ENCODE results near the gene ZCCHC14. TPM values are rescaled to one million over a fixed set of nuclear protein-coding genes. Genes with fewer than 3 reads are reported as not detected.
A peak's percentile ranks its signal among the peaks of the same experiment; 100 is the strongest.

Gene ZCCHC14
- total RNA-seq, 1 experiment from 2014 or later, result 37.8 TPM

DNA sequence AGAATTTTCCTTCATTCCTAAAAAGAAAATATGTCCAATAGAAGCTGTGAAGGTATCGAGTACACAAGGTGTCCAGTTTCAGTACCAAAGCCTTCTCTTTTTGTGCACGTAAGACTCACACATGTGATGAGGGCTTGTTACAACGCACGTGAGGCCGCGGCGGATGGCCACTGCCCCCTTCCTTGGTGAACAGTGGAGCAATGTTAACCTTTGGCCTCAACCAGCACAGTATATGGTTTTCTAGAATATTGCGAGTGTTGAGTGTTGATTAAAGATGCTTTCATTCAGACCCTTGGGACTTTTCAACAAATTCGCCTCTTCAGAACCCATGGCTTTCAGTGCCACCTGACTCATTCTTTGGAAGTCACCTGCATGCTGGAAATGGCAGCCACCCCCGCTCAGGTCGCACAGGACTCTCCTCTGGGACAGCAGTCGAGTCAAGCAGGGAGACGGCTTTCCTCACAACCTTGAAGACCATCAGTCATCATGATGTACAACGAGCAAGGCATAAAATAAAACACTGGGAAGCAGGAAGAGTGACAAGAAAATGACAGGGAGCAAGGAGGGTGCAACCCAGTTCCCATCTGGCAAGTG lies 86.2 kb downstream of the ZCCHC14 start (continued):
- no peak for TF ChIP-seq EZH2phosphoT487 (IDR thresholded peaks at IDR 0.05; ENCODE audit: borderline replicate concordance)
- no peak for TF ChIP-seq ZFX (IDR thresholded peaks at IDR 0.05)
- no peak for TF ChIP-seq FOSL1 (IDR thresholded peaks at IDR 0.05; ENCODE audit: low read depth)
- TF ChIP-seq SIN3A (IDR thresholded peaks at IDR 0.05; ENCODE audit: low read depth), result no peak
- TF ChIP-seq ZNF274 (IDR thresholded peaks at IDR 0.05; ENCODE audit: low read depth, low read length), result no peak
- TF ChIP-seq CBX3 (IDR thresholded peaks at IDR 0.05; ENCODE audit: low read depth), result no peak
- TF ChIP-seq, protein P1, sequence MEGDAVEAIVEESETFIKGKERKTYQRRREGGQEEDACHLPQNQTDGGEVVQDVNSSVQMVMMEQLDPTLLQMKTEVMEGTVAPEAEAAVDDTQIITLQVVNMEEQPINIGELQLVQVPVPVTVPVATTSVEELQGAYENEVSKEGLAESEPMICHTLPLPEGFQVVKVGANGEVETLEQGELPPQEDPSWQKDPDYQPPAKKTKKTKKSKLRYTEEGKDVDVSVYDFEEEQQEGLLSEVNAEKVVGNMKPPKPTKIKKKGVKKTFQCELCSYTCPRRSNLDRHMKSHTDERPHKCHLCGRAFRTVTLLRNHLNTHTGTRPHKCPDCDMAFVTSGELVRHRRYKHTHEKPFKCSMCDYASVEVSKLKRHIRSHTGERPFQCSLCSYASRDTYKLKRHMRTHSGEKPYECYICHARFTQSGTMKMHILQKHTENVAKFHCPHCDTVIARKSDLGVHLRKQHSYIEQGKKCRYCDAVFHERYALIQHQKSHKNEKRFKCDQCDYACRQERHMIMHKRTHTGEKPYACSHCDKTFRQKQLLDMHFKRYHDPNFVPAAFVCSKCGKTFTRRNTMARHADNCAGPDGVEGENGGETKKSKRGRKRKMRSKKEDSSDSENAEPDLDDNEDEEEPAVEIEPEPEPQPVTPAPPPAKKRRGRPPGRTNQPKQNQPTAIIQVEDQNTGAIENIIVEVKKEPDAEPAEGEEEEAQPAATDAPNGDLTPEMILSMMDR (IDR thresholded peaks at IDR 0.05 in 2 of 3, conservative IDR thresholded peaks at IDR 0.05 in 1 of 3; ENCODE audit: borderline replicate concordance in 1 of 3, insufficient read depth in 1 of 3, low read depth in 2 of 3, low read length in 2 of 3), result no peak
- no peak for TF ChIP-seq ELF1 (IDR thresholded peaks at IDR 0.05; ENCODE audit: borderline replicate concordance, low read depth)

DNA sequence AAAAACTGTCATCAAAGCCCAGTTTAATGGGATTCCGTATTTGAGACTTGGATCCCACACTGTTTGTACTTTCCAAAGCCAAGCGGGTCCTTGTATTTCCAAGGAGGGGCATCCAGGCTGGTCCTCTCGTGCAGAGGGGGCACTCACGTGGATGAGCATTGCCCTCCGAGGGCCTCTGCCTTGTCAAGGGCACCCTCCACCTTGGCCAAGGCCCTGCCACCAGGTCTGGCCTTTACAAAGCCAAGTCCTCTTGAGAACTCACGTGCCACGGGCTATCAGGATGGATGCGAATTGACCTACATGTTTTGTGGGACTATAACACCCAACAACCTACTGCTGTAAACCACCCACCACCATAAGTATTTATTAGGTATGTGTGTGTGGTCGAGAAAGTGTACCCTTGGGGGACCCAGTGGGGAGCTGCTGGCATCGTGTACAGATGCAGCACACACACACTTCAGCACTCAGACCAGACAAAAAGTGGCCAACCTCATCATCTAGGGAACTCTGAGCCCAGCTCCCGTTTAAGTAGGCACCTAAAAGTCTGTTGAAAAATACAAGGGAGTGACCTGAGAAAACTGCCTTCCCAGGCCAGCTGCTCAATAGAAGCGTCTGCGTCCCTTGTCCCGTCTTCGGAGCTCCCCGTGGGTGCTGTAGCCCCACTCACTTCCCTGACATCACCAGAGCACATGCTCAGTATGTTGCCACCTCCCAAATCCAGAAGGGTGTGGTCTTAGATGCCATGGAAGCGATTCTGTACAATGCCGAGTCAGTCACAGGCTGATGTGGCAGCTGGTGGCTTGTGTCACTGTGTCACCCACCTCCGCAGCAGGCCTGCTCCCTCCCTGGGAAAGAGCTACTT lies 87.8 kb downstream of the ZCCHC14 start:
- H3K9me3 ChIP-seq (ENCODE audit: control insufficient read depth in 1 of 2, insufficient read depth in 1 of 2, low read depth in 1 of 2, low read length in 2 of 2), result no peaks in the 10 kb centered on the region
- RAD21 ChIA-PET (ENCODE audit: low non-redundant PET in 1 of 2, low total read pairs in 2 of 2, uncharacterized antibody in 2 of 2, unreplicated experiment in 2 of 2), result no interaction called here
- CTCF ChIA-PET, result interaction anchor here (1.0 to 1.7 kb wide), 3 partner anchors 11 to 231 kb away, joined by 3 to 6 read pairs (median 4); no protein-coding TSS in a partner anchor
- no peaks in the 10 kb centered on the region for H3K27me3 ChIP-seq (ENCODE audit: insufficient read depth, low read length)
- peaks cover 10 to 14% of the 10 kb centered on the region in 2 experiments for H3K36me3 ChIP-seq (ENCODE audit: control insufficient read depth in 1 of 2, insufficient read depth in 2 of 2, low read length in 2 of 2)
- ATAC-seq, result no peak
- no peak overlapping the region for H2AFZ ChIP-seq (ENCODE audit: low read depth, low read length, poor library complexity, severe bottlenecking)
- no peak overlapping the region for H3K9ac ChIP-seq (ENCODE audit: low read length)
- no peak for DNase-seq (ENCODE audit: low read depth, low spot score)
- POLR2A ChIA-PET, result interaction anchor here (1.2 to 1.9 kb wide), 3 partner anchors 10 to 17 kb away, joined by 4 to 8 read pairs (median 5); partner anchors contain the start of gene MAP1LC3B
- H4K20me1 ChIP-seq (ENCODE audit: insufficient read depth), result peaks cover 25% of the 10 kb centered on the region
- H3K4me1 ChIP-seq (ENCODE audit: control insufficient read depth in 1 of 2, insufficient read depth in 2 of 2, low read length in 2 of 2), result peaks cover 24 to 42% of the 10 kb centered on the region in 2 experiments
- intact Hi-C loops (cut with micrococcal nuclease), result loop anchor here (5.0 kb wide), 1 partner anchor 52 kb away; no protein-coding TSS in a partner anchor
- H3K9me2 ChIP-seq (ENCODE audit: insufficient read depth), result no peaks in the 10 kb centered on the region
- H3K4me2 ChIP-seq (ENCODE audit: low read length), result no peak overlapping the region
- BruUV-seq (replicated peaks), result no TSS peak
- H3K27ac ChIP-seq (ENCODE audit: low read depth, low read length), result no peak overlapping the region
- no peaks in the 10 kb centered on the region for H3K79me2 ChIP-seq (ENCODE audit: insufficient read depth, low read length)
- TF ChIP-seq, protein P2, sequence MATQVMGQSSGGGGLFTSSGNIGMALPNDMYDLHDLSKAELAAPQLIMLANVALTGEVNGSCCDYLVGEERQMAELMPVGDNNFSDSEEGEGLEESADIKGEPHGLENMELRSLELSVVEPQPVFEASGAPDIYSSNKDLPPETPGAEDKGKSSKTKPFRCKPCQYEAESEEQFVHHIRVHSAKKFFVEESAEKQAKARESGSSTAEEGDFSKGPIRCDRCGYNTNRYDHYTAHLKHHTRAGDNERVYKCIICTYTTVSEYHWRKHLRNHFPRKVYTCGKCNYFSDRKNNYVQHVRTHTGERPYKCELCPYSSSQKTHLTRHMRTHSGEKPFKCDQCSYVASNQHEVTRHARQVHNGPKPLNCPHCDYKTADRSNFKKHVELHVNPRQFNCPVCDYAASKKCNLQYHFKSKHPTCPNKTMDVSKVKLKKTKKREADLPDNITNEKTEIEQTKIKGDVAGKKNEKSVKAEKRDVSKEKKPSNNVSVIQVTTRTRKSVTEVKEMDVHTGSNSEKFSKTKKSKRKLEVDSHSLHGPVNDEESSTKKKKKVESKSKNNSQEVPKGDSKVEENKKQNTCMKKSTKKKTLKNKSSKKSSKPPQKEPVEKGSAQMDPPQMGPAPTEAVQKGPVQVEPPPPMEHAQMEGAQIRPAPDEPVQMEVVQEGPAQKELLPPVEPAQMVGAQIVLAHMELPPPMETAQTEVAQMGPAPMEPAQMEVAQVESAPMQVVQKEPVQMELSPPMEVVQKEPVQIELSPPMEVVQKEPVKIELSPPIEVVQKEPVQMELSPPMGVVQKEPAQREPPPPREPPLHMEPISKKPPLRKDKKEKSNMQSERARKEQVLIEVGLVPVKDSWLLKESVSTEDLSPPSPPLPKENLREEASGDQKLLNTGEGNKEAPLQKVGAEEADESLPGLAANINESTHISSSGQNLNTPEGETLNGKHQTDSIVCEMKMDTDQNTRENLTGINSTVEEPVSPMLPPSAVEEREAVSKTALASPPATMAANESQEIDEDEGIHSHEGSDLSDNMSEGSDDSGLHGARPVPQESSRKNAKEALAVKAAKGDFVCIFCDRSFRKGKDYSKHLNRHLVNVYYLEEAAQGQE (IDR thresholded peaks at IDR 0.05; ENCODE audit: low read depth), result no peak
- no peak for TF ChIP-seq CBX3 (IDR thresholded peaks at IDR 0.05; ENCODE audit: low read depth)
- no peak for TF ChIP-seq FOSL1 (IDR thresholded peaks at IDR 0.05; ENCODE audit: low read depth)
- TF ChIP-seq SRF (IDR thresholded peaks at IDR 0.05; ENCODE audit: low read depth), result no peak
- TF ChIP-seq, protein P3, sequence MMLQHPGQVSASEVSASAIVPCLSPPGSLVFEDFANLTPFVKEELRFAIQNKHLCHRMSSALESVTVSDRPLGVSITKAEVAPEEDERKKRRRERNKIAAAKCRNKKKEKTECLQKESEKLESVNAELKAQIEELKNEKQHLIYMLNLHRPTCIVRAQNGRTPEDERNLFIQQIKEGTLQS (IDR thresholded peaks at IDR 0.05), result no peak
- no peak for TF ChIP-seq POLR2A (IDR thresholded peaks at IDR 0.05; ENCODE audit: borderline replicate concordance, extremely low read depth, insufficient read depth, insufficient read length)
- TF ChIP-seq ZNF274 (IDR thresholded peaks at IDR 0.05; ENCODE audit: low read depth, low read length), result no peak
- peak; percentile 41; the same call in 1 of the 2 replicates for TF ChIP-seq JUND (IDR thresholded peaks at IDR 0.05)
- TF ChIP-seq POLR2AphosphoS5 (IDR thresholded peaks at IDR 0.05; ENCODE audit: low read depth, low read length), result peak; percentile 71
- 0 out of 2 replicates have a peak, but pooled peaks have one; percentile 35 for TF ChIP-seq SIN3A (IDR thresholded peaks at IDR 0.05; ENCODE audit: low read depth)
- TF ChIP-seq SP1 (IDR thresholded peaks at IDR 0.05; ENCODE audit: low read depth), result no peak
- H3K4me3 ChIP-seq (replicated peaks in 1 of 2; ENCODE audit: low read depth in 1 of 2, low read length in 2 of 2), result no peak overlapping the region

Measured in HCT116 (cell line).